HCT116 (cell line): ENCODE data around the gene TAS2R41. TPM values are rescaled to one million over a fixed set of nuclear protein-coding genes. Genes with fewer than 3 reads are reported as not detected.

Experiments used
- ATAC-seq: fragments of 200-7000 bp; cut with Tn5 transposase; 2 replicates; pipeline ENCODE4 v1.9.1; 2020; ENCODE audit warnings: mild to moderate bottlenecking, moderate library complexity
- BruUV-seq: library from RNA; stranded (reverse); fragments of 400-500 nt; replicated peaks from 2 replicates; lab custom pipeline; 2021; lab: Mats Ljungman, UMichigan
- CTCF ChIA-PET: fragments of 300-600 bp; sonication (Branson Sonifier 250); formaldehyde crosslinking; loops from one replicate; lab custom pipeline; 2021; ENCODE audit warnings: antibody characterized with exemption; lab: Charles Lee
- POLR2A ChIA-PET: fragments of 300-600, 350-600 bp; sonication (Branson Sonifier 250); formaldehyde crosslinking; loops from one replicate; lab custom pipeline; 2021; ENCODE audit warnings: antibody characterized with exemption; lab: Charles Lee
- RAD21 ChIA-PET, 2 experiments: fragments of 300-600 bp; sonication (Branson Sonifier 250); formaldehyde crosslinking; loops; one replicate each; lab custom pipeline; 2023; ENCODE audit warnings: low total read pairs in 2 of 2; ENCODE audit not compliant: uncharacterized antibody in 2 of 2, unreplicated experiment in 2 of 2, low non-redundant PET in 1 of 2; lab: Charles Lee
- DNase-seq: peaks from one replicate; pipeline ENCODE4 v3.0.0-alpha.2; 2010; ENCODE audit warnings: low read depth, low spot score
- H2AFZ ChIP-seq: fragments of 200-600 bp; shearing (Covaris generic), sonication (generic); 2 replicates; pipeline ENCODE4 v1.6.1; 2017; ENCODE audit warnings: low read depth, mixed run types, mixed read lengths, antibody characterized with exemption, low read length; ENCODE audit not compliant: poor library complexity, severe bottlenecking
- H3K27ac ChIP-seq: 2 replicates; pipeline ENCODE4 v1.5.1; 2012; ENCODE audit warnings: low read depth, low read length
- H3K27me3 ChIP-seq: fragments of 200-600 bp; sonication (generic); 2 replicates; pipeline ENCODE4 v1.6.1; 2016; ENCODE audit warnings: mixed run types, low read length, mixed read lengths; ENCODE audit not compliant: insufficient read depth
- H3K36me3 ChIP-seq, 2 experiments: fragments of 200-500 bp in 1 of 2; fragments of 200-600 bp in 1 of 2; sonication (Bioruptor generic) in 1 of 2; sonication (generic) in 1 of 2; 2 replicates each; pipeline versions ENCODE4 v1.5.1 to v1.6.1; 2014 to 2016; ENCODE audit warnings: low read length in 2 of 2, inconsistent platforms in 1 of 2, mixed read lengths in 1 of 2, mixed run types in 1 of 2; ENCODE audit not compliant: insufficient read depth in 2 of 2, control insufficient read depth in 1 of 2
- H3K4me1 ChIP-seq, 2 experiments: fragments of 200-600 bp in 1 of 2; sonication (generic) in 1 of 2; 2 replicates each; pipeline versions ENCODE4 v1.5.1 to v1.6.1; 2012 to 2017; ENCODE audit warnings: low read length in 2 of 2, inconsistent platforms in 1 of 2, mild to moderate bottlenecking in 1 of 2, mixed read lengths in 1 of 2, mixed run types in 1 of 2, moderate library complexity in 1 of 2; ENCODE audit not compliant: insufficient read depth in 2 of 2, control insufficient read depth in 1 of 2
- H3K4me2 ChIP-seq: fragments of 200-600 bp; sonication (generic); 2 replicates; pipeline ENCODE4 v1.6.1; 2017; ENCODE audit warnings: mixed run types, low read length, mixed read lengths
- H3K4me3 ChIP-seq, 2 experiments: fragments of 200-600 bp in 1 of 2; sonication (generic) in 1 of 2; replicated peaks in 1 of 2; 2 replicates each; pipeline ENCODE4 v1.5.1; 2011 to 2016; ENCODE audit warnings: low read length in 2 of 2, control low read depth in 1 of 2, low read depth in 1 of 2, mild to moderate bottlenecking in 1 of 2, mixed read lengths in 1 of 2, mixed run types in 1 of 2
- H3K79me2 ChIP-seq: fragments of 200-600 bp; sonication (generic); 2 replicates; pipeline ENCODE4 v1.6.1; 2017; ENCODE audit warnings: mild to moderate bottlenecking, mixed run types, low read length, moderate library complexity, mixed read lengths; ENCODE audit not compliant: insufficient read depth
- H3K9ac ChIP-seq: fragments of 200-600 bp; sonication (generic); 2 replicates; pipeline ENCODE4 v1.6.1; 2016; ENCODE audit warnings: low read length, mixed read lengths
- H3K9me2 ChIP-seq: fragments of 200-600 bp; sonication (generic), shearing (Covaris generic); 2 replicates; pipeline ENCODE4 v1.6.1; 2017; ENCODE audit warnings: mixed run types, mild to moderate bottlenecking, moderate library complexity; ENCODE audit not compliant: insufficient read depth
- H3K9me3 ChIP-seq, 2 experiments: fragments of 200-500 bp in 1 of 2; fragments of 200-600 bp in 1 of 2; sonication (Bioruptor generic) in 1 of 2; sonication (generic) in 1 of 2; 2 replicates each; pipeline ENCODE4 v1.6.1; 2014 to 2017; ENCODE audit warnings: low read length in 2 of 2, mixed read lengths in 2 of 2, inconsistent platforms in 1 of 2, low read depth in 1 of 2, mild to moderate bottlenecking in 1 of 2, mixed run types in 1 of 2, moderate library complexity in 1 of 2; ENCODE audit not compliant: control insufficient read depth in 1 of 2, insufficient read depth in 1 of 2
- H4K20me1 ChIP-seq: fragments of 200-600 bp; sonication (generic), shearing (Covaris generic); 2 replicates; pipeline ENCODE4 v1.6.1; 2017; ENCODE audit warnings: mixed run types, mild to moderate bottlenecking, moderate library complexity; ENCODE audit not compliant: insufficient read depth
- ATF3 ChIP-seq: IDR thresholded peaks from 2 replicates; pipeline ENCODE4 v1.6.1; 2012
- CBX3 ChIP-seq: IDR thresholded peaks from 2 replicates; pipeline ENCODE4 v1.6.1; 2012; ENCODE audit warnings: low read depth
- CEBPB ChIP-seq: IDR thresholded peaks from 2 replicates; pipeline ENCODE4 v1.6.1; 2012; ENCODE audit warnings: low read depth
- EGR1 ChIP-seq: IDR thresholded peaks from 2 replicates; pipeline ENCODE4 v1.6.1; 2012; ENCODE audit warnings: low read depth
- EZH2phosphoT487 ChIP-seq: fragments of 200-600 bp; IDR thresholded peaks from 2 replicates; pipeline ENCODE4 v1.6.1; 2018; ENCODE audit warnings: antibody characterized with exemption, borderline replicate concordance
- JUND ChIP-seq: IDR thresholded peaks from 2 replicates; pipeline ENCODE4 v1.6.1; 2012
- POLR2A ChIP-seq: IDR thresholded peaks from 2 replicates; pipeline ENCODE4 v1.7.0; 2011; ENCODE audit warnings: borderline replicate concordance; ENCODE audit not compliant: insufficient read depth, insufficient read length; ENCODE audit errors: extremely low read depth
- POLR2AphosphoS5 ChIP-seq: IDR thresholded peaks from 2 replicates; pipeline ENCODE4 v1.6.1; 2011; ENCODE audit warnings: mild to moderate bottlenecking, low read depth, low read length, moderate library complexity
- RAD21 ChIP-seq: IDR thresholded peaks from 2 replicates; pipeline ENCODE4 v1.6.1; 2012; ENCODE audit warnings: low read depth, mild to moderate bottlenecking
- REST ChIP-seq: IDR thresholded peaks from 2 replicates; pipeline ENCODE4 v1.6.1; 2012; ENCODE audit warnings: low read depth
- SIN3A ChIP-seq: IDR thresholded peaks from 2 replicates; pipeline ENCODE4 v1.6.1; 2012; ENCODE audit warnings: low read depth
- ZFX ChIP-seq: fragments of 450-650 bp; IDR thresholded peaks from 2 replicates; pipeline ENCODE4 v1.6.1; 2017
- ZNF274 ChIP-seq: fragments of 200-500 bp; sonication (Bioruptor generic); IDR thresholded peaks from 2 replicates; pipeline ENCODE4 v1.6.1; 2014; ENCODE audit warnings: mild to moderate bottlenecking, low read depth, low read length, inconsistent platforms
- intact Hi-C: fragments of 100-400 bp; cut with micrococcal nuclease; formaldehyde crosslinking; loops from 2 replicates; pipeline ENCODE4 v1.10.0; 2022
- total RNA-seq: library from RNA; stranded (reverse); gene quantifications from one replicate; pipeline ENCODE4 v1.2.1, GENCODE V29; 2021; ENCODE audit not compliant: unreplicated experiment
- TF ChIP-seq, protein P1 (sequence below): IDR thresholded peaks from 2 replicates; pipeline ENCODE4 v1.6.1; 2012

The TAS2R41 gene
- total RNA-seq, 1 experiment from 2014 or later: not detected

DNA sequence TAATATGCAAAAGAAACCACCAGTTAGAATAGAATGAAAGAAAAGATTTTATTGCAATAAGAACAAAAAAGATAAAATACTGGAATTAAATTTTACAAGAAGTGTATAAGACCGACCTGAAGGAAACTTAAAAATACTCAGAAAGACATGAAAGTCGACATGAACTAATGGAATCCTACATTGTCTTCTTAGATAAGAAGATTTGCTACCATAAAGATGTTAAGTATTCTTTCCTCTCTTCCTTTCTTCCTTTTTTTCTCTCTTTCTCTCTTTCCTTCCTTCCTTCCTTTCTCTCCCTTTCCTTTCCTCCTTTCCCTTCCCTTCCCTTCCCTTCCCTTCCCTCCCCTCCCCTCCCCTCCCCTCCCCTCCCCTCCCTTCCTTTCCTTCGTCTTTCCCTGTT is 27.9 kb upstream of the TAS2R41 start:
- Histone ChIP-seq H2AFZ (no peak overlapping the region), H3K4me3 (no peak overlapping the region), H3K4me1 (no peaks in the 10 kb centered on the region)
- TF ChIP-seq REST (no peak), ZNF274 (no peak), CBX3 (no peak), POLR2AphosphoS5 (no peak), POLR2A (no peak), SIN3A (no peak), RAD21 (no peak), JUND (no peak), ZFX (no peak), EGR1 (no peak), EZH2phosphoT487 (no peak), CEBPB (no peak), ATF3 (no peak)
- TF ChIP-seq, protein P1, sequence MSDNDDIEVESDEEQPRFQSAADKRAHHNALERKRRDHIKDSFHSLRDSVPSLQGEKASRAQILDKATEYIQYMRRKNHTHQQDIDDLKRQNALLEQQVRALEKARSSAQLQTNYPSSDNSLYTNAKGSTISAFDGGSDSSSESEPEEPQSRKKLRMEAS: no peak
- TF ChIP-seq, all 23 proteins: peak for 0
- ChIA-PET RAD21 (no interaction called here), CTCF (no interaction called here), POLR2A (no interaction called here)
- no TSS peak for BruUV-seq
- Histone ChIP-seq H3K79me2 (no peaks in the 10 kb centered on the region), H3K27me3 (no peaks in the 10 kb centered on the region), H3K9ac (no peak overlapping the region), H4K20me1 (no peaks in the 10 kb centered on the region), H3K27ac (no peak overlapping the region), H3K9me2 (no peaks in the 10 kb centered on the region), H3K9me3 (no peaks in the 10 kb centered on the region), H3K36me3 (no peaks in the 10 kb centered on the region), H3K4me2 (no peak overlapping the region)
- ATAC-seq (no peak), DNase-seq (no peak)
- intact Hi-C loops: no loop called here
